ENCODE data around the gene RLN2. TPM values are rescaled to one million over a fixed set of nuclear protein-coding genes. Genes with fewer than 3 reads are reported as not detected.
A peak's percentile ranks its signal among the peaks of the same experiment; 100 is the strongest.
"Not testable (repeated sequence)": the region's sequence is repeated elsewhere in the genome, so short reads cannot be mapped to it uniquely, and the experiment has no call there.

The RLN2 gene
- total RNA-seq: 1 to 10 TPM; 3.5 to 5.4 TPM
- 1 to 10 TPM; 7.5 to 8.5 TPM for polyA plus RNA-seq

GRCh38 chr9:5303840-5304795 lies at the start of gene RLN2:
Gene RLN2, minus strand, starts transcription at chr9:5304716. Its CDS starts 136 bp downstream, at chr9:5304580.
- H3K4me3 ChIP-seq (ENCODE audit: low read length in 2 of 2); H3K36me3 ChIP-seq (ENCODE audit: insufficient read depth, low read length); H3K27me3 ChIP-seq (ENCODE audit: insufficient read depth, low read length); POLR2A ChIA-PET (ENCODE audit: partially characterized antibody); H3K9me3 ChIP-seq (ENCODE audit: control insufficient read depth in 1 of 2, low read length in 2 of 2); H3K27me3 Mint-ChIP-seq; H3K36me3 Mint-ChIP-seq; H3K9me3 Mint-ChIP-seq; H3K27ac ChIP-seq (ENCODE audit: low read depth, low read length): not testable (repeated sequence)
- peak; percentile 32 to 46 (median 35) for DNase-seq
- Mint-ChIP-seq H3K4me1 (peaks cover 22 to 48% (median 34%) of the 10 kb centered on the region in 4 donors), H3K27ac (peak within 1 kb of the TSS; percentile 2 to 94 (median 75)), H3K4me3 (peak within 1 kb of the TSS; percentile 49 to 81 (median 72))
- CTCF ChIA-PET (ENCODE audit: partially characterized antibody): interaction anchor here (0.7 kb wide), 1 partner anchor 121 kb away, joined by 3 read pairs; no protein-coding TSS in a partner anchor
- intact Hi-C loops (cut with micrococcal nuclease): loop anchor here (5.0 kb wide), 1 partner anchor 33 kb away; the partner anchor contains the start of gene RLN1
- H3K4me1 ChIP-seq (ENCODE audit: insufficient read depth, low read length): peaks cover 29% of the 10 kb centered on the region

GRCh38 chr9:5354184-5354583 lies 49.7 kb upstream of the RLN2 start:
- Mint-ChIP-seq H3K27me3 (no peaks in the 10 kb centered on the region), H3K9me3 (peaks cover 0 to 9% (median 5%) of the 10 kb centered on the region in 8 donors), H3K4me1 (peaks cover 40 to 48% (median 46%) of the 10 kb centered on the region in 4 donors), H3K36me3 (peaks cover 11 to 26% of the 10 kb centered on the region in 2 donors), H3K27ac (peak overlapping the region in 6 of 7 donors; percentile 11 to 85 (median 69)), H3K4me3 (peak overlapping the region in 4 of 8 donors; percentile 15 to 57 (median 42))
- no peak for DNase-seq
- Histone ChIP-seq H3K27me3 (ENCODE audit: insufficient read depth, low read length) (no peaks in the 10 kb centered on the region), H3K4me1 (ENCODE audit: insufficient read depth, low read length) (peaks cover 39% of the 10 kb centered on the region), H3K4me3 (ENCODE audit: low read length in 2 of 2) (no peak overlapping the region), H3K27ac (ENCODE audit: low read depth, low read length) (no peak overlapping the region), H3K36me3 (ENCODE audit: insufficient read depth, low read length) (no peaks in the 10 kb centered on the region), H3K9me3 (ENCODE audit: control insufficient read depth in 1 of 2, low read length in 2 of 2) (no peaks in the 10 kb centered on the region)
- ChIA-PET POLR2A (ENCODE audit: partially characterized antibody) (no interaction called here), CTCF (ENCODE audit: partially characterized antibody) (no interaction called here)
- intact Hi-C loops (cut with micrococcal nuclease): no loop called here

- intact Hi-C loops (cut with micrococcal nuclease): no loop called here
- ChIA-PET CTCF (ENCODE audit: partially characterized antibody) (interaction anchor here (0.9 to 2.4 kb wide), 9 partner anchors 9 to 248 kb away, joined by 3 to 6 read pairs (median 5); partner anchors contain the start of genes CD274, PLGRKT and RLN1), POLR2A (ENCODE audit: partially characterized antibody) (interaction anchor here (0.8 to 3.1 kb wide), 9 partner anchors 11 to 560 kb away, joined by 3 to 8 read pairs (median 4); partner anchors contain the start of genes CD274, PLGRKT, RCL1 and RLN1)
- no peaks in the 10 kb centered on the region for H3K9me3 ChIP-seq (ENCODE audit: control insufficient read depth in 1 of 2, low read length in 2 of 2)
- H3K27ac Mint-ChIP-seq: peak overlapping the region in 6 of 7 donors; percentile 78 to 86 (median 83)
- H3K9me3 Mint-ChIP-seq: peaks cover 2 to 13% (median 6%) of the 10 kb centered on the region in 8 donors
- H3K27me3 Mint-ChIP-seq: no peaks in the 10 kb centered on the region
- H3K4me1 ChIP-seq (ENCODE audit: insufficient read depth, low read length): peaks cover 39% of the 10 kb centered on the region
- H3K36me3 Mint-ChIP-seq: peaks cover 7 to 13% of the 10 kb centered on the region in 2 donors
- no peaks in the 10 kb centered on the region for H3K36me3 ChIP-seq (ENCODE audit: insufficient read depth, low read length)
- no peak overlapping the region for H3K27ac ChIP-seq (ENCODE audit: low read depth, low read length)
- H3K4me3 Mint-ChIP-seq: peak overlapping the region; percentile 43 to 81 (median 72)
- no peak overlapping the region for H3K4me3 ChIP-seq (ENCODE audit: low read length in 2 of 2)
- H3K27me3 ChIP-seq (ENCODE audit: insufficient read depth, low read length): no peaks in the 10 kb centered on the region
- DNase-seq: peak in 4 of 5 donors; percentile 24 to 36 (median 32)
- peaks cover 41 to 48% (median 45%) of the 10 kb centered on the region in 4 donors for H3K4me1 Mint-ChIP-seq
Measured at GRCh38 chr9:5352637-5353248, 48.2 kb upstream of the RLN2 start.

GRCh38 chr9:5338992-5339981 lies 34.8 kb upstream of the RLN2 start, which contains the start of gene RLN1:
Gene RLN1, minus strand, starts transcription at chr9:5339876. Its CDS starts 130 bp downstream, at chr9:5339746.
- H3K27ac Mint-ChIP-seq: peak within 1 kb of the TSS; percentile 43 to 93 (median 88)
- H3K4me3 ChIP-seq (ENCODE audit: low read length in 2 of 2); H3K36me3 ChIP-seq (ENCODE audit: insufficient read depth, low read length); H3K27me3 Mint-ChIP-seq; H3K9me3 Mint-ChIP-seq; H3K27me3 ChIP-seq (ENCODE audit: insufficient read depth, low read length); H3K9me3 ChIP-seq (ENCODE audit: control insufficient read depth in 1 of 2, low read length in 2 of 2); H3K36me3 Mint-ChIP-seq: not testable (repeated sequence)
- H3K4me3 Mint-ChIP-seq: peak within 1 kb of the TSS; percentile 38 to 79 (median 76)
- POLR2A ChIA-PET (ENCODE audit: partially characterized antibody): interaction anchor here (1.2 to 1.3 kb wide), 2 partner anchors 9 to 14 kb away, joined by 3 to 4 read pairs; no protein-coding TSS in a partner anchor
- CTCF ChIA-PET (ENCODE audit: partially characterized antibody): interaction anchor here (1.4 kb wide), 1 partner anchor 13 kb away, joined by 5 read pairs; no protein-coding TSS in a partner anchor
- intact Hi-C loops (cut with micrococcal nuclease): loop anchor here (5.0 kb wide), 2 partner anchors 37 to 98 kb away; partner anchors contain the start of genes PLGRKT and RLN2
- H3K4me1 Mint-ChIP-seq: peaks cover 20 to 38% (median 26%) of the 10 kb centered on the region in 4 donors
- peak within 1 kb of the TSS; percentile 34 for H3K27ac ChIP-seq (ENCODE audit: low read depth, low read length)
- H3K4me1 ChIP-seq (ENCODE audit: insufficient read depth, low read length): peaks cover 32% of the 10 kb centered on the region
- peak in 4 of 5 donors; percentile 42 to 57 (median 46) for DNase-seq

- Mint-ChIP-seq H3K9me3 (no peaks in the 10 kb centered on the region), H3K36me3 (peaks cover 17 to 25% of the 10 kb centered on the region in 2 donors), H3K4me1 (peaks cover 28 to 54% (median 42%) of the 10 kb centered on the region in 4 donors), H3K27me3 (no peaks in the 10 kb centered on the region), H3K27ac (peak overlapping the region; percentile 82 to 96 (median 88)), H3K4me3 (peak overlapping the region; percentile 73 to 87 (median 78))
- no peaks in the 10 kb centered on the region for H3K36me3 ChIP-seq (ENCODE audit: insufficient read depth, low read length)
- POLR2A ChIA-PET (ENCODE audit: partially characterized antibody): interaction anchor here (1.4 to 2.5 kb wide), 3 partner anchors 9 to 101 kb away, joined by 3 to 14 read pairs (median 5); partner anchors contain the start of gene PLGRKT
- CTCF ChIA-PET (ENCODE audit: partially characterized antibody): interaction anchor here (1.1 kb wide), 1 partner anchor 9 kb away, joined by 4 read pairs; no protein-coding TSS in a partner anchor
- H3K27me3 ChIP-seq (ENCODE audit: insufficient read depth, low read length): no peaks in the 10 kb centered on the region
- H3K4me3 ChIP-seq (ENCODE audit: low read length in 2 of 2): peak overlapping the region; percentile 2 to 17
- intact Hi-C loops (cut with micrococcal nuclease): loop anchor here (5.0 kb wide), 2 partner anchors 34 to 101 kb away; partner anchors contain the start of genes PLGRKT and RLN2
- H3K27ac ChIP-seq (ENCODE audit: low read depth, low read length): peak overlapping the region; percentile 18
- peak; percentile 55 to 69 (median 65) for DNase-seq
- H3K9me3 ChIP-seq (ENCODE audit: control insufficient read depth in 1 of 2, low read length in 2 of 2): no peaks in the 10 kb centered on the region
- peaks cover 32% of the 10 kb centered on the region for H3K4me1 ChIP-seq (ENCODE audit: insufficient read depth, low read length)
Measured at GRCh38 chr9:5336688-5337087, 32.2 kb upstream of the RLN2 start.

GRCh38 chr9:5331276-5331675 lies 26.8 kb upstream of the RLN2 start:
- H3K4me3 Mint-ChIP-seq; intact Hi-C loops (cut with micrococcal nuclease): not testable (repeated sequence)

More at GRCh38 chr9:5331276-5331675, 26.8 kb upstream of the RLN2 start:
- H3K27ac Mint-ChIP-seq; DNase-seq; H3K9me3 Mint-ChIP-seq; CTCF ChIA-PET (ENCODE audit: partially characterized antibody); H3K27me3 Mint-ChIP-seq; H3K27me3 ChIP-seq (ENCODE audit: insufficient read depth, low read length); H3K27ac ChIP-seq (ENCODE audit: low read depth, low read length); H3K9me3 ChIP-seq (ENCODE audit: control insufficient read depth in 1 of 2, low read length in 2 of 2); POLR2A ChIA-PET (ENCODE audit: partially characterized antibody); H3K4me3 ChIP-seq (ENCODE audit: low read length in 2 of 2); H3K36me3 ChIP-seq (ENCODE audit: insufficient read depth, low read length): not testable (repeated sequence)
- H3K4me1 Mint-ChIP-seq: peaks cover 33 to 65% (median 59%) of the 10 kb centered on the region in 4 donors
- H3K36me3 Mint-ChIP-seq: peaks cover 44 to 70% of the 10 kb centered on the region in 2 donors
- peaks cover 24% of the 10 kb centered on the region for H3K4me1 ChIP-seq (ENCODE audit: insufficient read depth, low read length)
